Stimulated activated CD4-positive, alpha-beta T cell treated with anti-CD3 and anti-CD28 coated beads, Interleukin-15, amount 100 ng/mL, for 1 hour (primary cell): ENCODE results near the gene KIRREL1.

ENCODE experiments used
- DNase-seq, 2 donors: peaks; one replicate each; pipeline ENCODE4 v3.0.0-alpha.2; 2020; ENCODE audit warnings: low read depth in 1 of 2, low spot score in 1 of 2

KIRREL1 gene

GRCh38 chr1:157971769-157972168 lies 21.7 kb upstream of the KIRREL1 start:
- no peak for DNase-seq

DNA sequence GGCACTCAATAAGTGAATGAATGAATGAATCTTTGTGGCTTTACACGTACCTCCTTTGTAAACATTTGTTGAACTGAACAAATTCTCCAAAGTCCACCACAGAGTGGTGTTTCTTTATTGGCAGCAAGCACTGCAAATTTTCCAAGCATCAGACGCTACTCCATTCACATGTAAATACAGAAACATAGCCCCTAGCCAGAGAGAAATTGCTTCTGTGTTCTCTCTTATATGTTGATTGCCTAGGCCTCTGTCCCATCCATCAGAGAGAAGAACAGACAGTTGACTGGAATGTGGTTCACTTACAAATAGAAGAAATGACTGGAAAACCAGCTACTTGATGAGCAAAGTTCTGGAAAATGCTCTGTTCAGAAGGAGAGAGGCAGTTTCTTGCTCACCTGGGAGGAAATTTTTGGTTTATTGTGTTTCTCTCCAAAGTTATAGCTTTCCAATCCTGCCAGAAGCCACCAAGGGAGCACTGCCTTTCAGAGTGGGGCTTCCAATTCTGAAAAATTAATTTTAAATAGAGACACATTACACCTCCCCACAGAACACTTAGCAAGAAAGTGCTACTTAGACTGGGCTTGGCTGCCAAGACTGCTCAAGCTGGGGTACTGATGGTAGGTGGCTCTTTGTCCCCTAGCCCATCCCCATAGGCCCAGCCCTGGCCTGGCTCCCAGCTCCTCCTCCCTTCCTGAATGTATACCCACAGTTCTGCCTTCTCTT lies 18.1 kb upstream of the KIRREL1 start:
- no peak for DNase-seq

- DNase-seq = no peak
Observed at GRCh38 chr1:157976888-157977287, 16.6 kb upstream of the KIRREL1 start.

- DNase-seq = no peak
Observed at GRCh38 chr1:157978586-157979403, 14.7 kb upstream of the KIRREL1 start.

DNA sequence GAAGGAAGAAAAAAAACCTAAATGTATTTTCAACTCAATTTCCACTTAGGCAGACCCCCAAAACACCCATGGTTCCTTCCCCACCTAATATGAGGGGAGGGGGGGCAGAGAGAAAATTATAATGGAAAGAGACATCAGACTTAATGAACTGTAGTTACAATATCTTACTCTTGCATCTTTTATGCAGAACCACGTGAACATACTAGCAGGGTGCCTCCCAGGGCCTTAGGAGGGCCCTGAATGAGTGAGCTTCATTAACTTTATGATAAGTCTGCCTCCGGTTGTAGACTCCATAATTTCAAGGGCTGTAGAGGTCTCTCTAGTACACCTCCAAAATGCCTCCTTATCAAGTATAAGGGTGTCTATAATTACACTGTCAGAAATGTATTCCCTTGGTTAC lies 11.3 kb upstream of the KIRREL1 start:
- DNase-seq = no peak

DNA sequence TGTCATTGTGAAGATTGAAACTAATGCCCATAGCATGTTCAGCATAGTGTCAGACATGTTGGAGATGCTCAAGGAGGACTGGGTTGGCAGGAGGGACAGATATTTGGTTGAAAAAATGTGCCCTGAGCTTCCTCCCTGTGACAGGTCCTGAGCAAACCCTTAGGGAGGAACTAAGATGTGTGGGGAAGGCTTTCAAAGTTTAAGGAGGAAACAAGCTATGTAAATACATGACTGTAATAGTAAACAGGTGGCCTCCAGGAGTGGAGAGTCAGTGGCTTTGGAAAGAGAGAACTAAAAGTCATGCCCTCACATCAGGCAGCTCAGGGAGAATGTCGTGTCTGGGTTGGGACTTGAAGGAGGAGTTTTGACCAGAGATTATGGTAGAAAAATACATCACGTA lies 9.7 kb upstream of the KIRREL1 start:
- no peak for DNase-seq

- DNase-seq = no peak
Observed at GRCh38 chr1:157984469-157984868, 9.0 kb upstream of the KIRREL1 start.

DNA sequence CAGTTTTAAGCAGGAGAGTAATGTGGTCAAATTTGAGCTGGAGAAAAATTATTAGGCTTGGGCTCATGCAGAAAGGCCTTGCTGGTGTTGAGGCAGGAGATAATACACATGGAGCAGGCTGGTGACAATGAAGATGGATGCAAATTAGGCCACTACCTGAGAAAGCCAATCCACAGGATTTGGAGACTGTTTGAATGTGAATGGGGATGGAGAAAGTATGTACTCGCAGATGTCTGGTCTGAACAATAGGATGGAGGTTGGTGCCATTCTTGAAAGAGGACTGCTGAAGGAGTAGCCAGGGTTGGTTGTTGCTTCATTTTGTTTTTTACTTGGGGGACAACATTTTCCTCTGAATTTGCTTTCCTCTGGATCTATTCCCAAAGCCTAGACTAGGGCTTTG lies 8.0 kb upstream of the KIRREL1 start:
- no peak for DNase-seq

- no peak for DNase-seq
Observed at GRCh38 chr1:157988002-157988401, 5.4 kb upstream of the KIRREL1 start.

DNA sequence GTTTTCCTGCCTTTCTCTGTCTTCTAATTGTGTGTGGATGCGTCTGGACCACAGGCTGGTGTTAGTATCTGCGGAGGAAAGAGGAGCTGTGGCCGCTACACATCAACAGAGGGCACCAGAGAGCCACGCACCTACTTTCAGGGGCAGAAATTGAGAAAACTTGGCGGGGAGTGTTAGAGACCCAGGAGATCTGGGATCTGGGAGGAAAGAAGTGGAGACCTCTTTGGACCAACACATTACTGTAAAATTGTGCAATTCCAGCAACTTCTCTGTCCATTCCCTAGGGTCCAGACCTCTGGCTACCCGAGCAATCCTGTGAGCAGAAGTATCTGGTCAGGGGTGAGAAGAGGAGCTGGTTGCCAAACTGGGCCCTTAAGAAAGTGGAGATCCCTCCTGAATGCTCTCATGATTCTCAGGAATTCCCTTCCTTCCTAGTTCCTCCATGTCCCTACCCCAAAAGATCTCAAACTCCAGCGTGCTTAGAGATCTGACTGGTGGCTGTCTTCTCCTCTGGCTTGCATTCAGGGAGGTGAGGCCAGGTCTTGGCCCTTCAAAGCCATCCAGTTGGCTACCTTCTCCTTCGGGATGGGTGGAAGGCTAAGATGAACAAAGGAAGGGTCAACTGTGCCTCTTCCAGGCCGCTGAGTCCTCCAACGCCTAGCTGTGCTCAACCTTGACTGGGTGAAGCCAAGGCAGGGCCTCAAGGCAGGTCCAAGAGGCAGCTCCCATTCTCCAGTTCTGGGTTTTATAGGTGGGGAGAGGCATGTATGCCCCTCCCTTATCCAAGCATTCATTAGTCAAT lies 1.2 kb upstream of the KIRREL1 start:
- DNase-seq = peak in 1 of 2 donors; percentile 20

- no peak for DNase-seq
Observed at GRCh38 chr1:157992833-157993146, 655 bp upstream of the KIRREL1 start.

- DNase-seq = no peak
Observed at GRCh38 chr1:157993918-157994605, 617 bp downstream of the KIRREL1 start.

- DNase-seq = no peak
Observed at GRCh38 chr1:157994704-157995582, 1.5 kb downstream of the KIRREL1 start.

GRCh38 chr1:157995583-157996169 lies 2.2 kb downstream of the KIRREL1 start:
- no peak for DNase-seq

GRCh38 chr1:157996433-157996832 lies 3.0 kb downstream of the KIRREL1 start:
- DNase-seq = no peak

GRCh38 chr1:158000507-158000906 lies 7.1 kb downstream of the KIRREL1 start:
- no peak for DNase-seq

DNA sequence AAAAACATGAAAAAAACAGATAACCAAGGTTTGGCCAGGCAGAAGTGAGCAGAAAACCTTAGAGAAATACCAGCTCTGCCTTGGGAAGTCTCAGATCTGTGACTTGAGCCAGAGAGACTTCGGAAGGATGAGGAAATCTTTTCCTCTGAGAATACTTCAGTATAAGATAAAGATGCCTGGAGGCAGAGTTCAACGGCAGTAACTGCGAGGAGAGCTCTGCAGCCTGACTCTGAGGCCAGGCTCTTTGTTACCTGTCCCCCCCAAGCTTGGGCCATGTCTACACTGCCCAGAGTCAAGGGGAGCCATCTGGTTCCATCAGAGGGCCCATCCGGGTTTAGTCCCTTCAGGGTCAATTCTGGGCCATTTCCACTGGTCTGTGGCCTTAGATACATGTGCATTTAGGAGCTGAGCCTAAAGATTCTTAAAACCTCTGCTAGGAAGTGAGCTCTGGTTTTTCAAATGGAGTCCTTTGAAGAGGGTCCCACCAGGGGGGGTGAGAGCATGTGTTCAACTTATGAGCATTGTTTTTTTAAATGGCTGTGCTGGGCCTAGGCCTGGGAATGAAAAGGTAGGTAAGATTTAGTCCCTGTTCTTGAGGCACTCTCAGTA lies 8.7 kb downstream of the KIRREL1 start:
- DNase-seq = no peak

DNA sequence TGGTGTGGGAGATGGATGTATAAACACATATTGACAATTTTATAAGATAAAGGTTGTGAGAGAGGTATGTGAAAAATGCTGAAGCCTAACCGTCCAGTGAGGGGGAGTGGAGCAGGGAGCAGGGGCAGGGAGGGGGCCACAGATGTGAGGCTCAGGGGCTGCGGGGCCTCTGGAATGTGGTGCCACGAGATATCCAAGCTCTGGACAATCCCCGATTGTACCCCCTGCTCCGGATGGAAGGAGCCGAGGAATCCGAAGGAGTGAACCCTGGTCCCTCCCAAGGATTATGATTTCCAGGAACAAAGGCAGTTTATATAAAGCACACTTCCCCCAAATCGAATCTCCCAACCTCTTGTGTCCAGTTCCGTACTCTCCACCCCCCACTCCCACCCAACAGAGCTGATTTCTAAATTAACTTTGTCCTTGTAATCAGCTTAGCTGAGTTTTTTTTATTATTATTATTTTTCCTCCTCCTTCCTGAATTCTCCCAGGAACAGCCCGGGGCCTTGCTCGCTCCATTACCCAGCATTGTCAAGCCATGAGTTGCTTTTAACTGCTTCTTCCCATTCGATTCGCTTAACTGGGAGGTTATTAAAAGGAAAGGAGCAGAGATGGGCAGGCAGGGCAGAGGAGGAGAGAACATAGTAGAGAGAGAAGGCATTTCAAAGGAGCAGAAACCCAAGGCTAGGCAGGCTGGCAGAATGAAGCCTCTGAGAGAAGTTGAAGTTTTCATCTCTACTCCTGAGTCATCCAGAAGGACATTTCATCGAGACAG lies 9.4 kb downstream of the KIRREL1 start:
- DNase-seq = no peak

DNA sequence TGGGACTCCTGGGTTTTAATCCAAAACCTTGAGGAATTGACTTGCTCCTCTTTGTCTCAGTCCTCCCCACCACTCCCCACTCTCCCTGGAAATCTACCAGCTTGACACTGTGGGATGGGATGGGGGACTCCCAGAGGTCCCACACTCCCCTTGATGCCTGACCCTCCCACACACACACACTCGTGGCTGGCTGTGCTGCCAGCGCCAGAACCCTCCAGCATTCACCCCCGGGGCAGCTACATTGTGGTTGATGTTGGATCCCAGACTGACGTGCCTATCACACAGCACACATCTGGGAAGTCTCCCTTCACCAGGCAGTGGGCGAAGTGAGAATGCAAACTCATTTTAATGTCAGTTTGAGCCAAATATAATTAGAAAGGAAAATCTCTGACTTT lies 10.0 kb downstream of the KIRREL1 start:
- DNase-seq = no peak
